Stimulated activated naive CD8-positive, alpha-beta T cell treated with anti-CD3 and anti-CD28 coated beads, Interleukin-15, Interleukin-2, amounts not matched to agents 100 U/mL and 50 U/mL, for 24 hours (primary cell): Measurements from ENCODE around the gene MICAL3.

Experiments used
- ATAC-seq: fragments of 150-1000 bp; cut with Tn5 transposase; one replicate; pipeline ENCODE4 v1.10.0; 2021
- DNase-seq: peaks from one replicate; pipeline ENCODE4 v3.0.0; 2021

Gene MICAL3

DNA sequence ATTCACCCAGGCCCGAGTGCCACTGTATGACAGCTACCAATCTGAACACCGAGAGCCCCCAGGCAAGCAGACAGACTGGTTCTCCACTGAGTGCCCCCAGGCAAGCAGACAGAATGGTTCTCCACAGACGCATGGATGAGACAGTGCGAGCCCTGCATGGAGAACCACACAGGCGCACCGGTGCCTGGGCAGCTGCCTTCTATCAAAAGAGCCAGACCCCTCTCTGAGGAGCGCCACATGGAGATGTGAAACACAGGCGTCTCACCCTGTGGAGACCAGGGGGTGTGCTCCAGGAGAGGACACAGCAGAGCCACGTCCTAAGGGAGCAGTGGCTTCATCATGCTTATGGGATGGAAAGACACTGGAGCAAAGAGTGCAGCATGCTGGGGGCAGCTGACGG lies 155.6 kb downstream of the MICAL3 start:
- ATAC-seq (no peak), DNase-seq (no peak)

DNA sequence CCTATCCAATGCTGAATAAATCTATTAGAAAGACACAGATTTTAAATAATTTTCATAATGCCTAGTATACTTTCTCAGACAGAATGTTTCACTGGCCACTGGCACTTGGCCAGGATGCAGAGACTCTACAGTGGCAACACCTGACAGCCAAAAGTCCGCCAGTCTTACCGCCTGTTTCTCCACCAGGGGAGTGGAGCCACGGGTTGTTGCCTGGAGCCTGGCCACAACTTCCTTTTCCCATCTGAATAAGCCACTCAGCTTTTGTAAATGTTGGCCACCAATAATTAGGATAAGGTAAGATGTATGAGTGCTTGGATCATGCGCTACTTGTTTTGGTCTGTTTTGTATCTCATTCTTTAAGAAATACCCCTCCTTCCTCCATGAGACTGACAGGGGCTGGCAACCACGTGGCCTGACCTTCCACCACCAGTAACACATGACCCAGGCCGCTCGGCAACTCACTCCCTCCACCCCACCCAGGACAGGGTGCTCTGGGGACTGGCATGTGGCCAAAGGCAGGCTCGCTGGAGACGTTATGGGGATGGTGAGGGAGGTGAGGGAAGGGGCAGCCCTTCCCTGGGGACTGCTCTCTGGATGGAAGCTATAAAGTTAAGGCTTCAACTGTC lies 157.1 kb downstream of the MICAL3 start:
- DNase-seq: no peak
- ATAC-seq: no peak

DNA sequence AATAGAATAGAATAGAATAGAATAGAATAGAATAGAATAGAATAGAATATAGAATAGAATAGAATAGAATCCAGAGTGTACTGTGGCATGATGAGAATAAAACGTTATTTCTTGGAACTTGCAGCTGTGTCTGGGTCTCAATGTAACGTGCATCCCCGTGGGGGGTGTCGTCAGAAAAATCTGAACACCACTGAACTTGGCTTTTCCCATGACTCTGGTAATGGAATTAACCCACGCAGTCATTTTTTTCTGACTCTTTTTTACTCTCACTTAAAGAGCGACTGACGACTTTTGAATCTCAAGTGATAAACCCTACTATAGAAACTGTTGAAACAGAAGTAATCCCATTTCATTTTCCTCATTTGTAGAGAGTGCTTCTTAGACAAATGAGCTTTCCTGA lies 157.7 kb downstream of the MICAL3 start:
- ATAC-seq (no peak), DNase-seq (no peak)

DNA sequence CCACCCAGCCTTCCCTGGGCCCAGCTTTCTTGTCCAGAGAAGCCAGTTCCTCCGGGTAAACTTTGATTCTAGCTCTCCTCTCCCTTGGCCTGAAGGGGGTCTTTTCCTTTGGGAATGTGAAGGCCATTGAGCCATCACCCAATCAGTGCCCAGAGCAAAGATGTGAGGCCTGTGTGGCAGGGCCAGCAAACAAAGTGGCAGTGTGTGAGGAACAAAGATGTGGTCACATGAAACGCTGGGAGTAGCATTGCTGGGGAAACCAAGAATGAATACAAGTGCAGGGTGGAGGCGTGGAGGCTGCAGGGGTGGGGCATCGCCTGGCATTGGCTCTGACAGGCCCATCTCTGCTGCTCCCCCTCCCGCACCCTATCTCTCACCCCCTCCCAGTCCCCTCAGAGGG lies 158.2 kb downstream of the MICAL3 start:
- no peak for ATAC-seq
- no peak for DNase-seq

DNA sequence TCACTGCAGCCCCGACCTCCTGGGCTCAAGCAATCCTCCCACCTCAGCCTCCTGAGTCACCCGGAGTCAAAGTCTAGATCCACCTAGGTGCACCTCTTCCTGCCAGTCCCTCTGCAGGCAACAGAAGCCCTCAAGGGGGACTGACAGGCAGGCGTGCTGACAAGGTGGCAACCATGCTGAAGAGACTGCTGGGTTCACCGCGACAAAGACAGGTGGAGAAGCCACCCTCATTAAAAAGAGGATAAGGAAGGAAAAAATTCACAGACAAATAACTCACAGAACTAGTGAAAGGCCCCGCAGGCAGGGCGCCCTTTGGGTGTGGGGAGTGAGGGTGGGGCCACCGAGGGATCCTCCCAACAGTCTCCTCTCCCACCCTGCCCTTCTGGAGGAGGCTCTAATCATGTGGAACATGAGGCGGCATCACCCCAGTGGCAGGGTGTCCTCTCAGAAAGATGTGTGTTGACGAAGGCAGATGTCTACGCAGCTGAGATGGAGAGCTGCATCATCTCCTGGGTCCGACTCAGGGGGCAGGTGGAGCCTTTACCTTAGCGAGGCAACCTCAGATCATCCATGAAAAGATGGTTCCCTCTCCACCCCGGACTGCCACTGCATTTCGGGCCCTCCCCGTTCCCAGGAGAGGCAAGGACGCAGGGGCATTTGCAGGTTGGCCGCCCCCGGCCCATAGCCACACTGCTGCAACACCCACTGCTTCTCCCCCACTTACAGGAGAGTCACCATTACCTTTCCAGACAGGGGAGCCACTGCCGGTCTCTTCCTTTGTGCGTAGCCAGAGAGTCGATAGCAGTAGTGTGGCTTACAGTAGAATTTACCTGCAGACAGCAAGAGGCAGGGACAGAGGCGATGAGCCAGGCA lies 158.9 kb downstream of the MICAL3 start:
- no peak for ATAC-seq

DNA sequence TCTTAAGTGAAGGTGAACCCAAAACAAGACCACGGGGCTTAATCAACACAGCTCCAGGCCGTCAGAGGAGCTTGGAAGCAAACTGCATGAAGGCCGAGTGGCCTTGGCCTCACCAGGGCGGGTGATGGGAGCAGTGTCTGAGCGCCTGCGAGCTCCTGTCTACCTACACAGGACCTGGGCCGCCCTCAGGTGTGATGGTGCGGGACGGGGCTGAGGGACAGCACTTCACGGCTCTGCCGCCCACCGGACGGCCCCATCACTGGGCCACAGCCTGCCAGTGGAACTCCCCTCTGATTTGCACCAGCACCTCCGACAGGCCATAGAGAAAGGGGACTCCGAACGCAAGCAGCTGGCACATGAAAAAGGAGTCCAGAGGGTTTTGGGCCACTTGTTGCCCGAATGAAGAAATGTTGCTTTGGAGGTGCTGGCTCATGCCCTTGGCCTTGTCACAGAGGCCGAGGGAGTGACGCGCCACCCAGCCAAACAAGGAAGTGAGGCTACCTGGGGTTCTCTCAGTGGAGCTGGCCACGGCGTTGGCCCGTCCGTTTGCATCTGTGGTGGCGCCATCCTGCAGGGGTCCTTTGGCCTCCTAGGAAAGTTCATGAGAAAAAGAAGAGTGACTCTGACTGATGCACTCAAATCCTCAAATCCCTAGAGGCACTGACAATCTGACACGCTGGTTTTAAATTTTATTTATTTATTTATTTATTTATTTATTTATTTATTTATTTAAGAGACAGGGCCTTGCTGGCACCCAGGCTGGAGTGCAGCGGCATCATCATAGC lies 159.8 kb downstream of the MICAL3 start:
- ATAC-seq: no peak

More for the DNA sequence above, 158.9 kb downstream of the MICAL3 start:
- no peak for DNase-seq

DNA sequence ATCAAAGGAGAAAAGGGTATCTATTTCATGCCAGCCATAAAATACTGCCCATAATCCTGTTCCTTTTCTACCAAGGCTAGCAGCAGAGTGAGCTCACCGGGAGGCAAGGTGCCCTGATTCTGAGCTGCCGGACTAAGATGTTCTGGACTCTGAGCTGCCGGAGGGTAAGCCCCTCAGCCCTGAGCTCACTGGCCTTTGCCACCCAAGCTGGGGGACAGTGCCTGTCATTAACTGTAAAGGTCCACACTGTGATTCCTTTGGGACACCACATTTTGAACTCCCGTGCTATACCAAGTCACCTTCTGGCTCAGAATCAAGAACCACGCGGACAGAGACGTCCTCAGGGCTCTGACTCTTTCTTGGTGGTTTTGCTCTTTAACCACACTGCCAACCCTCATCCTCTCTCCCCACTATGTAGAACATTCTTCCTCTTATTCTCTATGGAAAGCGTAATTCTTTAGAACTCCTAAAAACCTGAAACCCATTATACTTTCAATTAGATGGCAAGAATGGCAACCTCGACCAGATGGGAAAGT lies 161.6 kb downstream of the MICAL3 start:
- DNase-seq: no peak
- no peak for ATAC-seq

More for the DNA sequence above, 159.8 kb downstream of the MICAL3 start:
- no peak for DNase-seq

DNA sequence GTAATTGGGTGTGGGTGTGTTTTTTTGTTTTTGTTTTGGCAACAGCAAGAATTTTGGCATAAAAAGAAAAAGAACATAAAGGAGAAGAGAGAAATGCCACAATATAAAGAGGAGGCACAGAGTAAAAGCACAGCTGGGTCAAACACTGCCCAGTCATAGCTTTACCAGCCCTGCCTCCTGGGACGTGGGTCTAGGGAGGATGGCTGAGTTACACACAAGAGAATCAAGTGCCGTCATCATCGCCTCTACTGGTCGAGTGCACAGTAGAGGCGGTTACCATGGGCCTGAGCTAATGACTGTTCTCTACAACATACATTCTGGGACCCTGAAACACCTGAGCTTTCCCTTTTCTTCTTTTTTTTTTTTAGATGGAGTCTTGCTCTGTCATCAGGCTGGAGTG lies 162.5 kb downstream of the MICAL3 start:
- DNase-seq (no peak), ATAC-seq (no peak)

DNA sequence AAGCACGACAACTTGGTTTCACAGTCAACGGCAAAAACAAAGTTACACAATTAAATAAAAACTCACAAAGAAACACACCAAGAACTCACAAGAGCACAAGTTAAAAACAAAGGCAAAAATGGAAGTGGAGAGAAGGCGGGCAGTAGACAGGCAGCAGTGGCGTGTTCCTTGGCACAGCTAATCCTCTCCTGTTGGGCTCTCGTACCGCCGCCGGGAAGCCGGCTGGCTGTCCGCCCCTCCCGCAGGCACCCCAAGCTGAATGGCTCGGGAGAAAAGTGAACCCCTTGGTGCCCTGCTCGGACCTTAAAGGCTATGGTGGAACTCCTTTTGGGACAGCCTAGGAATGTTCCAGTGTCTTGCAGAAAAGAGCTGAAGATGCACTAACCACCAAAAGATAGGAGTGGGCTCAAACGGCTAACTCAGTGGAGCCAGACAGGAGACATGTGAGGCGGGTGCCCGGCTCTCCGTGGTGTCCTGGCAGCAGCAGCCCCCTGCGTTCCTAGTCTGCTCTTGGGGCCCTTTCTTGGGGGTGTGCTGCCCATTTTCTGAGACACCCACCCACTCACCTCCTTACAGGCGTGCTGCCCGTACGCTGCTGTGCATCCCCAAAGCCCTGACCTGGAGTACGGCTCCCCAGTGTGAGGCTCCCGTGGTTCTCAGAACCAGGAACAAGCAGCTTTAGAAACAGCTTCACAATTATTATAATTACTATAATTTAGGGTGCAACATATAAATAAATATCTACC lies 164.0 kb downstream of the MICAL3 start:
- ATAC-seq (no peak), DNase-seq (no peak)

DNA sequence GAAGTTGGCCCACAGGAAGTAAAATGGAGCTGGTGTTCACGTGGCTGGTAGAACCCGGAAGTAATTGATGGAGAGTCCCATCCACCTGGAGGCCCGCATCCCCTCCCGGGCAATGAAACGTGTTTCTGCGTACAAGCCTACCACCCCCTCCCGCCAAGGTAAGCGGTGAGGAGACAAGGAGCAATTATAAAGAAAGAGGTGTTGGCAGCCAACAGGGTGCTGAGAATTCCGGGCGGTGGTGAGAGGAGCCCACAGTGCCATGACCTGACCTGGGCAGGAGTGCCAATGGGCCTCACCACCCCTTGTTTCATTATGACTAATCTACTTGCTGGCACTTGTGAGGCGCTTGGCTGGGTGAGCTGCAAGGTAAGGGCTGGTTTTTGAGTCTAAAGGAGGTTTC lies 166.3 kb downstream of the MICAL3 start:
- ATAC-seq (no peak), DNase-seq (no peak)

DNA sequence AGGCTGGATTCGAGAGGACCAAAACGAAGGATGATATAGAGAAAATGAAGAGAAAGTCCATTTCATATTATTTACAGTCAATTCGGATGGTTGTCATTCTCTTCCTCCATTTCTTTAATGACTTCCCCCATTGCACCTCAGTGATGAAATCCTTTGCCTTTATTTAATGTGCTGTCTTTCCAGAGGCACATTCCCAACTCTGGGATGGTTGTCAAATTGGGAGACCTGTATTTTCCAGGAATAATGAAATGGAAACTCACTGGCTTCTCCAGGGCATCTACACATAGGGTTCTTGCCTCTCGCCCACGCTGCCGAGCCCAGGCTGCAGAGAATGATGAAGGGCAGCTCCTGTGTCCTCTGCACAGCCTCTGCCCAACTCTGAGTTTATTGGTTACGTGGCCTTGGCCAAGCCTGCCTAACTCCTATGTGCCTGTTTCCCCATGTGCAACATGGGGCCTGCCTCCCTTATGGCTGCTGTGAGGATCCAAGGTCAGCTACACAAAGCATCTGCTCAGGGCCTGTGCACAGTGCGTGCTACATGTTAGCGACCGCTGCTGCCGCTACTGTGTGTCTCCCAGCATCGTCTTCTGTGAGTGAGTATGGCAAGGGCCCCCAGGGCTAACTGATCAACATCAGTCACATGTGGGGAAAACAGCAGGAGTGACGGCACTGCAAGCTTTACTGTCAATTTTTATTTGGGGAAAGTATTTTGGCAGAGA lies 168.6 kb downstream of the MICAL3 start:
- ATAC-seq: no peak
- no peak for DNase-seq

DNA sequence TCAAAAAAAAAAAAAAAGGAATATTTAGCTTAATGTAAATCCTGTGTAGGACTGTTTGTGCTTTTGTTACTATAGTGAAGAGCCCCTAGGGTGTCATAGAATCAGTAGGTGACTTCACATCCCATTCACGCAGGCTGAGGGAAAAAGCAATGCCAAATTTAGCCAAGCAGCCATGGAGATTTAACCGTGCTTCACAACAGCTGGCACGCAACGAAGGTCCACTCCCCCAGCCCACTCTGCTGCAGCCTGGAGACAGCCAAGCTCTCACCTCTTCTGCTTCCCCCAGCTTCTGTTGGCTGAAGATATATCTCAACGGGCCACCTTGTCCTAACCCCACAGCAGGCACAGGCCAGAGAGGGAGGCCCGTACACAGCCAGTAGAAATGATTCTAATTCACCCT lies 171.3 kb downstream of the MICAL3 start:
- ATAC-seq (no peak), DNase-seq (no peak)

DNA sequence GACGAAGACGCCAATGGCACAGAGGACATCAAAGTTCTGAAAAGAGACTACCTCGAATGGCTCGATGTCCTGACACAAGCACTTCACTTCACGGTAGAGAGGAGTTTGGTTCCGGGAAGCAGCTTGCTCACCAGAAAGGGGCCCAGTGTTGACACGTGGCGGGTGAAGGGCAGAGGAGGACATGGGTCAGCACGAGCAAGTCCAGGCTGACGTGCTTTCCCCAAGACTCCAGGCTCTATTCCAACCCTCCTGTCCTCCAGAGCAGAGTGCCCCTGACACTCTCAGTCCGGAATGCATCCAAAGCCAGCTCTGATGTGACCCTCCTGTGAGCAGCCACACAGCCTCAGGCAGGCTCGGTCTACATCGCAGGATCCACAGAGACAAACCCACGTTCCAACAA lies 172.6 kb downstream of the MICAL3 start:
- DNase-seq: no peak
- no peak for ATAC-seq

DNA sequence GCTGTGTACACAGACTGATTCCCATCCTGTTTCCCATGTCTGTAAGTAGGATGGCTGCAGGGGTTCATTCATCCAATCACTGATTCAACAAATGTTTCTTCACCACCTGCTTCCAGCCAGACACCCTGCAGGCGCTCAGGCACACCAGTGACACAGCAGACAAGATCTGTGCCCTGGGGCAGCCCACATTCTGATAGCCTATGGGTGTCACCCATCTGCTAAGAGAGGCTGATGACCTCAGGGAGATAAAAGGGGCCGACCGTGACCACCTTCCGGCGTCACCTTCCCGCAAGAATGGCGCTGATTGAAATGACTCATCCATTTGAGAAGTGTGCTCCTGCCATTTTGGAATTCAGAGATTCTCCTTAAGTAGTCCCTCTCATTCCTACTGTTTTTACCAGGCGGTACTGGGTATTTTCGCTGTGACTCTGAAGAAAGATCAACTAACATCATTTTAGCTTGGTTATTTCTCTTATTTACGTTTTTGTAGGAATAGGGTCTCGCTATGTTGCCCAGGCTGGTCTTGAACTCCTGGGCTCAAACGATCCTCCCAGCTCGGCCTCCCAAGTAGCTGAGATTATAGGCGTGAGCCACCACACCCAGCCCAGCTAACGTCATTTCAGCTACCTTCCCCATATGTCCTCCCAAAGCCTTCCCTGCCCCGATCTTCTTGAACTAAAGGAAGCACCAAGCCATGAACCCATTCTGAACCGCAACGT lies 176.8 kb downstream of the MICAL3 start:
- ATAC-seq: no peak
- DNase-seq: no peak

DNA sequence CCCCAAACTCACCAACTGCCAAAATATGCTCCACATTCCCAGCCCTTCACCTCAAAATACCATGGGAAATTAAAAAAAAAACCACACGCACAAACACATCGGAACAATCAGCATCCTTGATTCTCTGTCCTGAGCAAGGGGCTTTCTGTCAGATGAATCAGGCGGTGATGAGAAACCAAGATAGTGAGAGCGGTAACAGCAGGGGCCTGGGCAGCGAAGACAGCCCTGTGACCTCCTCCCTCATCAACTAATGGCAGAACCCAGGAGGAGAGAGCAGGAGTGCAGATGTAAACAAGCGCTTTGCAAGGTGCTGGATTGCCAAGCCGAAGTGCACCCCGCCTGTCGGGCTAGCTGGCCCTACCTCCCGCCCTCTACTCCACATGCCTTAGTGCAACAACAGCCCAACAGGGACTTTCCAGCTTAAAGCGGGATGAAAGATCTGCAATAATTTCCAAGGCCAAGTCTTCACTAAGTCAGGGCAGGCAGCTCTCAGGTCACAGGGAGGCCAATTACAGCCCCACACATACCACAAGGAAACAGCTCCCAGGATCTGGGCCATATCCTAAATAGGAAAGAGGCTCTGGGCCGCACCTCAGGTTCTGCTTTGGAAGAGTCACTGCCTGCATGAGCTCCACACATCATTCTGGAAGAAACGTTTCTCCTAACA lies 177.9 kb downstream of the MICAL3 start:
- no peak for ATAC-seq
- no peak for DNase-seq

DNA sequence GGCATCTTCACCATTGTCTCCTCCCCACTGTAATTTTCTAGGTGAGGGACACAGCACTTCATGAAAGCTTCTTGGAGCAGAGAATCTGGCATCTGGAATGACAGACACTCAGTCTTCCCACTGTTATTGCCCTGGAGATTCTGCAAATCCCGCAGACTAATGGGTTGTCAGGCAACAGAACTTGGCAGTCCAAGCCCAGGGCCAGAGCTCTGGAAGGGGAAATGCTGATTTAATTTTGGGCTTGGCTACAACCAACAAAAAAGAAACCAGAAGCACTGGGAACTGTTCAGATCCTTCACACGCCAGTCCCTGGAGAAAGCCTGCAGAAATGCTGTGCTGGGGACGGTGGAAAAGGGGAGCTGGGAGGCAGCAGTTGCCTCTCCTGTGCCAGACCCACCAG lies 178.6 kb downstream of the MICAL3 start:
- DNase-seq (no peak), ATAC-seq (no peak)

DNA sequence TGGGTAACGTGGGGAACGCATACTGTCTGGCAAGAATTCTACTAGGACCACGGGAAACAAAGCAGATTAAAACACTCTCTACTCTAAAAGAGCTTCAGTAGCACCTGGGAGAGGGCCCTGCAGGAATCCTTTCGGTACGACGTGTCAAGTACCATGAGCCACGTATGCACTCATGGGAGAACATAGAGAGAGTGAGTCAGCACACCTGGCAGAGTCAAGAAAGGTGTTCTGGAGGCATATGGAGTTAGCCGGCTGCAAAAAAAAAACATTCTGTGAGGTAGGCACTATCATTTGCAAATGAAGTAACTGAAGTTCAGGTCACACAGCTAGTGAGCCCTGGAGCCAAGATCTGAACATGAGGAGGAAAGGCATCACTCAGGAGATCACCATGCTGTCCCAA lies 179.0 kb downstream of the MICAL3 start:
- no peak for DNase-seq
- ATAC-seq: no peak

DNA sequence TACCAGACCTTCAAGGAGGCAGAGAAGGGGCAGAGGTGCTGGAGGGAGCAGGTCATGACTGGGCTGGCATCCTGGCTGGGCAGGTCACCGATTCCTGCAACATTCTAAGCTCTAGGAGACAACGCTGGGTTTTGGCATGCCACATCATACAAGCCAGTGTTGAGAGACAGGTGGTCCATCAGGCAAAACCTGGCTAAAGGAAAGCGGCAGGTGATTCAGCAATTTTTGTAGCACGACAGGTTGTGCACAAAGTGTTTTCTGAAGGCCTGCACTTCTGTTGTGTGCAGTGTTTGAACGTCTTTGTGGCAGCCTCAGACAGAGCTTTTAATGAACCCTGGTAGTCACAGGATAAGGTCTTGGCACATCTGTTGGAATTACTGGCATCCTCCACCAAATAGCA lies 180.2 kb downstream of the MICAL3 start:
- ATAC-seq: no peak
- DNase-seq: no peak

DNA sequence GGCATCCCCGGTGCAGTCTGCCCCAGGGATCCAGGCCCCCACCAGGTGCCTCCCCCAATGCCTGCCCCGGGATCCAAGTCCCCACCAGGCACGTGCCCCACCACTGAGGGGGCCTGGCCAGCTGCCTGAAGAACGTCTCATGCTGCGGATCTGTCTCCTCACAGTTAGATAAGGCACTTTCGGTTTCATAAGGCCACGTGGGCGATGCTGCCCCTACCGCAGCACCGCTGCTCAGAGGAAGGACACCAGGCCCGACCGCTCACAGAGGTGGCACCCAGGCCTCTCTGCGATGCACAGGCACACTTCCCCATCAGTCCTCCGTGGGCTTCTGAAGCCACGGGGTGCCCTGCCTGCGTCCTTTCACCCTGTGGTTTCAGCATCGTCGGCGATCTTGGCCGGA lies 182.0 kb downstream of the MICAL3 start:
- ATAC-seq (peak; percentile 44), DNase-seq (peak; percentile 44)

DNA sequence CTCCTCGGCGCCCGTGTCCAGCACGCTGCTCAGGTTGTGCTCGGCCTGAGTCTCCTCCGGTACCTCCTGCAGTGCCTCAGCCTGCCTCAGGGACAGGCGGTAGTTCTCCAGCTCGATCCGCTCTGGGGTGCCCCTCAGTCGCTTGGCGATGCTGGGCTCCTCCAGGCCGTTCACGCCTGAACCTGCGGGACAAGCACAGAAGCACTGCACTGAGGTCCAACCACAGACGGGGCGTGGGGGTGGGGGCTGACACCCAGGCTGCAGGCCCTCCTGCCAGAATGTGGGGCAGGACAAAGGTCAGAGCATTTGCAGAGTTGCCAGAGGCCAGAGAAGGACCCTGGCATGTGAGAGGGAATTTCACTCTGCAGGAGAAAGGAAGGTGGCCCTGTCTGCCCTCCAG lies 182.5 kb downstream of the MICAL3 start:
- DNase-seq: no peak
- ATAC-seq: peak; percentile 25
